ENCODE measurements around the gene ARHGAP24.

Gene ARHGAP24

GRCh38 chr4:85474818-85475630 is at the start of gene ARHGAP24:
Gene ARHGAP24, plus strand, starts transcription at chr4:85475150.
- DNase-seq, result no peak

GRCh38 chr4:85426366-85426765 is 48.6 kb upstream of the ARHGAP24 start:
- in situ Hi-C loops (cut with HindIII; ENCODE audit: low pct_ligation_motif_present, low pct_unique_long_range_greater_than_20kb, low sequenced_read_pairs), result no loop called here
- DNase-seq, result no peak

More at GRCh38 chr4:85474818-85475630, at the start of gene ARHGAP24:
- in situ Hi-C loops (cut with HindIII; ENCODE audit: low pct_ligation_motif_present, low pct_unique_long_range_greater_than_20kb, low sequenced_read_pairs), result no loop called here

- no peak for DNase-seq
- in situ Hi-C loops (cut with HindIII; ENCODE audit: low pct_ligation_motif_present, low pct_unique_long_range_greater_than_20kb, low sequenced_read_pairs), result no loop called here
Measured at GRCh38 chr4:85427123-85427522, 47.8 kb upstream of the ARHGAP24 start.

- in situ Hi-C loops (cut with HindIII; ENCODE audit: low pct_ligation_motif_present, low pct_unique_long_range_greater_than_20kb, low sequenced_read_pairs), result no loop called here
- no peak for DNase-seq
Measured at GRCh38 chr4:85430226-85430625, 44.7 kb upstream of the ARHGAP24 start.

- no peak for DNase-seq
- in situ Hi-C loops (cut with HindIII; ENCODE audit: low pct_ligation_motif_present, low pct_unique_long_range_greater_than_20kb, low sequenced_read_pairs), result no loop called here
Measured at GRCh38 chr4:85430697-85431096, 44.3 kb upstream of the ARHGAP24 start.

GRCh38 chr4:85431156-85431555 is 43.8 kb upstream of the ARHGAP24 start:
- DNase-seq, result no peak
- in situ Hi-C loops (cut with HindIII; ENCODE audit: low pct_ligation_motif_present, low pct_unique_long_range_greater_than_20kb, low sequenced_read_pairs), result no loop called here

GRCh38 chr4:85431881-85432485 is 43.0 kb upstream of the ARHGAP24 start:
- DNase-seq, result no peak
- in situ Hi-C loops (cut with HindIII; ENCODE audit: low pct_ligation_motif_present, low pct_unique_long_range_greater_than_20kb, low sequenced_read_pairs), result no loop called here

GRCh38 chr4:85445050-85445639 is 29.8 kb upstream of the ARHGAP24 start:
- in situ Hi-C loops (cut with HindIII; ENCODE audit: low pct_ligation_motif_present, low pct_unique_long_range_greater_than_20kb, low sequenced_read_pairs), result no loop called here
- no peak for DNase-seq

- no peak for DNase-seq
- in situ Hi-C loops (cut with HindIII; ENCODE audit: low pct_ligation_motif_present, low pct_unique_long_range_greater_than_20kb, low sequenced_read_pairs), result no loop called here
Measured at GRCh38 chr4:85446141-85446861, 28.6 kb upstream of the ARHGAP24 start.

- in situ Hi-C loops (cut with HindIII; ENCODE audit: low pct_ligation_motif_present, low pct_unique_long_range_greater_than_20kb, low sequenced_read_pairs), result no loop called here
- no peak for DNase-seq
Measured at GRCh38 chr4:85448906-85449890, 25.8 kb upstream of the ARHGAP24 start.

GRCh38 chr4:85452058-85452731 is 22.8 kb upstream of the ARHGAP24 start:
- in situ Hi-C loops (cut with HindIII; ENCODE audit: low pct_ligation_motif_present, low pct_unique_long_range_greater_than_20kb, low sequenced_read_pairs), result no loop called here
- DNase-seq, result no peak

- in situ Hi-C loops (cut with HindIII; ENCODE audit: low pct_ligation_motif_present, low pct_unique_long_range_greater_than_20kb, low sequenced_read_pairs), result no loop called here
- no peak for DNase-seq
Measured at GRCh38 chr4:85455942-85456341, 19.0 kb upstream of the ARHGAP24 start.

GRCh38 chr4:85457752-85458467 is 17.0 kb upstream of the ARHGAP24 start:
- in situ Hi-C loops (cut with HindIII; ENCODE audit: low pct_ligation_motif_present, low pct_unique_long_range_greater_than_20kb, low sequenced_read_pairs), result no loop called here
- DNase-seq, result no peak

- no peak for DNase-seq
- in situ Hi-C loops (cut with HindIII; ENCODE audit: low pct_ligation_motif_present, low pct_unique_long_range_greater_than_20kb, low sequenced_read_pairs), result no loop called here
Measured at GRCh38 chr4:85459736-85460135, 15.2 kb upstream of the ARHGAP24 start.

GRCh38 chr4:85474356-85474755 is 594 bp upstream of the ARHGAP24 start:
- in situ Hi-C loops (cut with HindIII; ENCODE audit: low pct_ligation_motif_present, low pct_unique_long_range_greater_than_20kb, low sequenced_read_pairs), result no loop called here

GRCh38 chr4:85475631-85476233 is 782 bp downstream of the ARHGAP24 start:
- no peak for DNase-seq
- in situ Hi-C loops (cut with HindIII; ENCODE audit: low pct_ligation_motif_present, low pct_unique_long_range_greater_than_20kb, low sequenced_read_pairs), result no loop called here

More at GRCh38 chr4:85474356-85474755, 594 bp upstream of the ARHGAP24 start:
- DNase-seq, result no peak

- in situ Hi-C loops (cut with HindIII; ENCODE audit: low pct_ligation_motif_present, low pct_unique_long_range_greater_than_20kb, low sequenced_read_pairs), result no loop called here
- DNase-seq, result no peak
Measured at GRCh38 chr4:85476381-85476780, 1.4 kb downstream of the ARHGAP24 start.
